ENCODE data around the gene DGCR6.
"Not testable (repeated sequence)": the region's sequence is repeated elsewhere in the genome, so short reads cannot be mapped to it uniquely, and the experiment has no call there.

DNA sequence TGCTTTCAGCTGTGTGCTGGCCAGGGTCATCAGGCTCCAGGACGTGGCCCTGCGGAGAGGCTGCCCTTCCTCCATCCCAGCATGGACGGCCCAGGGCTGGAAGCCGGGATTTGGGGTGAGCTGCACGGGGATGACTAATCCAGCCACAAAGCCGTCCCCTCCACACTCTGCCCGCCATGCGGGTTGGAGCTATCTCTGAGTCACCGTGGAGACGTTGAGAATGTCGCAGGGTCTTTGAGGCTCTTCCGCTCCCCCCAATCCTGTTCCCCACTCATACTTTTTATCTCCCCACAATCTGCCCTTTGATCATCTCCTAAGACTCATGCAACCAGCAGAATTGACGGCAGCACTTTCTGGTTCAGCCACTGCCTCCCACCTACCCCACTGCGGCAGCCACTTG, 52.6 kb downstream of the DGCR6 start:
- TF ChIP-seq, protein P1, sequence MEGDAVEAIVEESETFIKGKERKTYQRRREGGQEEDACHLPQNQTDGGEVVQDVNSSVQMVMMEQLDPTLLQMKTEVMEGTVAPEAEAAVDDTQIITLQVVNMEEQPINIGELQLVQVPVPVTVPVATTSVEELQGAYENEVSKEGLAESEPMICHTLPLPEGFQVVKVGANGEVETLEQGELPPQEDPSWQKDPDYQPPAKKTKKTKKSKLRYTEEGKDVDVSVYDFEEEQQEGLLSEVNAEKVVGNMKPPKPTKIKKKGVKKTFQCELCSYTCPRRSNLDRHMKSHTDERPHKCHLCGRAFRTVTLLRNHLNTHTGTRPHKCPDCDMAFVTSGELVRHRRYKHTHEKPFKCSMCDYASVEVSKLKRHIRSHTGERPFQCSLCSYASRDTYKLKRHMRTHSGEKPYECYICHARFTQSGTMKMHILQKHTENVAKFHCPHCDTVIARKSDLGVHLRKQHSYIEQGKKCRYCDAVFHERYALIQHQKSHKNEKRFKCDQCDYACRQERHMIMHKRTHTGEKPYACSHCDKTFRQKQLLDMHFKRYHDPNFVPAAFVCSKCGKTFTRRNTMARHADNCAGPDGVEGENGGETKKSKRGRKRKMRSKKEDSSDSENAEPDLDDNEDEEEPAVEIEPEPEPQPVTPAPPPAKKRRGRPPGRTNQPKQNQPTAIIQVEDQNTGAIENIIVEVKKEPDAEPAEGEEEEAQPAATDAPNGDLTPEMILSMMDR (conservative IDR thresholded peaks at IDR 0.05; ENCODE audit: low read depth in 2 of 2) = not testable (repeated sequence)
- not testable (repeated sequence) for TF ChIP-seq EZH2 (IDR thresholded peaks at IDR 0.05; ENCODE audit: low read depth, unreplicated experiment); JUNB (IDR thresholded peaks at IDR 0.05; ENCODE audit: unreplicated experiment)
- TF ChIP-seq, protein P2, sequence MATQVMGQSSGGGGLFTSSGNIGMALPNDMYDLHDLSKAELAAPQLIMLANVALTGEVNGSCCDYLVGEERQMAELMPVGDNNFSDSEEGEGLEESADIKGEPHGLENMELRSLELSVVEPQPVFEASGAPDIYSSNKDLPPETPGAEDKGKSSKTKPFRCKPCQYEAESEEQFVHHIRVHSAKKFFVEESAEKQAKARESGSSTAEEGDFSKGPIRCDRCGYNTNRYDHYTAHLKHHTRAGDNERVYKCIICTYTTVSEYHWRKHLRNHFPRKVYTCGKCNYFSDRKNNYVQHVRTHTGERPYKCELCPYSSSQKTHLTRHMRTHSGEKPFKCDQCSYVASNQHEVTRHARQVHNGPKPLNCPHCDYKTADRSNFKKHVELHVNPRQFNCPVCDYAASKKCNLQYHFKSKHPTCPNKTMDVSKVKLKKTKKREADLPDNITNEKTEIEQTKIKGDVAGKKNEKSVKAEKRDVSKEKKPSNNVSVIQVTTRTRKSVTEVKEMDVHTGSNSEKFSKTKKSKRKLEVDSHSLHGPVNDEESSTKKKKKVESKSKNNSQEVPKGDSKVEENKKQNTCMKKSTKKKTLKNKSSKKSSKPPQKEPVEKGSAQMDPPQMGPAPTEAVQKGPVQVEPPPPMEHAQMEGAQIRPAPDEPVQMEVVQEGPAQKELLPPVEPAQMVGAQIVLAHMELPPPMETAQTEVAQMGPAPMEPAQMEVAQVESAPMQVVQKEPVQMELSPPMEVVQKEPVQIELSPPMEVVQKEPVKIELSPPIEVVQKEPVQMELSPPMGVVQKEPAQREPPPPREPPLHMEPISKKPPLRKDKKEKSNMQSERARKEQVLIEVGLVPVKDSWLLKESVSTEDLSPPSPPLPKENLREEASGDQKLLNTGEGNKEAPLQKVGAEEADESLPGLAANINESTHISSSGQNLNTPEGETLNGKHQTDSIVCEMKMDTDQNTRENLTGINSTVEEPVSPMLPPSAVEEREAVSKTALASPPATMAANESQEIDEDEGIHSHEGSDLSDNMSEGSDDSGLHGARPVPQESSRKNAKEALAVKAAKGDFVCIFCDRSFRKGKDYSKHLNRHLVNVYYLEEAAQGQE (IDR thresholded peaks at IDR 0.05; ENCODE audit: unreplicated experiment) = not testable (repeated sequence)

Measured in GM23338 (cell line).